Left ventricle myocardium inferior (tissue), 1 donor: Measurements from ENCODE around the gene GNAI3. TPM values are rescaled to one million over a fixed set of nuclear protein-coding genes. Genes with fewer than 3 reads are reported as not detected.
A peak's percentile ranks its signal among the peaks of the same experiment; 100 is the strongest.

Experiments used
- DNase-seq: peaks from one replicate; pipeline ENCODE4 v3.0.0-alpha.2; 2020
- H3K27ac ChIP-seq: fragments of 200-600 bp; replicated peaks from 2 replicates; pipeline ENCODE4 v1.8.0; 2021
- H3K27me3 ChIP-seq: fragments of 200-600 bp; 2 replicates; pipeline ENCODE4 v1.8.0; 2021; ENCODE audit warnings: low read depth
- H3K36me3 ChIP-seq: fragments of 200-600 bp; 2 replicates; pipeline ENCODE4 v1.8.0; 2021
- H3K4me1 ChIP-seq: fragments of 200-600 bp; 2 replicates; pipeline ENCODE4 v1.8.0; 2021
- H3K4me3 ChIP-seq: fragments of 200-600 bp; 2 replicates; pipeline ENCODE4 v1.8.0; 2021; ENCODE audit warnings: mild to moderate bottlenecking, moderate library complexity
- H3K9me3 ChIP-seq: fragments of 200-600 bp; replicated peaks from 2 replicates; pipeline ENCODE4 v1.8.0; 2021
- intact Hi-C: fragments of 100-400 bp; cut with micrococcal nuclease; formaldehyde crosslinking; loops from one replicate; pipeline ENCODE4 v1.11.0; 2022
- total RNA-seq: library from RNA; stranded (reverse); fragmentation: NEBNext Ultra II Directional; extraction: Animal tissue kit (Norgen Biotek cat#: 25700); gene quantifications from one replicate; pipeline ENCODE4 v1.2.1, GENCODE V29; 2021
- TF ChIP-seq, protein P1 (sequence below): fragments of 200-600 bp; IDR thresholded peaks from 2 replicates; pipeline ENCODE4 v1.8.0; 2021; ENCODE audit warnings: antibody characterized with exemption, mild to moderate bottlenecking, borderline replicate concordance
- donor health status: DM: no; HTN: yes; CAD: no; lungs with severe emphysema.

The GNAI3 gene
- total RNA-seq, 1 donor from 2014 or later: 2.0 TPM

DNA sequence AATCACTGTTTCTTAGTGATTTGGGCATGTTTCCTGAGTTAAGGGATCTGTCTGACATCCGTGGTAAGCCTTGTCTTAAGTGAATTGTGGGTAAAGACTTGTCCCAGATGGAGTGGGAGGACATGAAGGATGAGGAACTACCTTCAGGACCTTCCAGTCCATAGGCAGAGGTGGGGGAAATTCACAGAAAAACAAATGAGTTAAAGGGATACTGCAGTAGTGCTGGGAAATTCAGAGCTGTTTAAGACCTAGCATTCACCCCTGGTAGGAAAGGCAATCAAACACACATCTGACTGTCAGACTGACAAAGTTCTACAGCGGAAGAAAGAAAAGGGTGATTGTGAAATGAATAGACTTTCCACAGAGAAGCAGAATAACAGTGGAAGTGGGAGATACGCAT lies 68.0 kb downstream of the GNAI3 start:
- Histone ChIP-seq H3K4me1 (peaks cover 33% of the 10 kb centered on the region), H3K9me3 (no peaks in the 10 kb centered on the region), H3K27me3 (no peaks in the 10 kb centered on the region), H3K4me3 (no peak overlapping the region), H3K36me3 (no peaks in the 10 kb centered on the region), H3K27ac (peak overlapping the region; percentile 46)
- TF ChIP-seq, protein P1, sequence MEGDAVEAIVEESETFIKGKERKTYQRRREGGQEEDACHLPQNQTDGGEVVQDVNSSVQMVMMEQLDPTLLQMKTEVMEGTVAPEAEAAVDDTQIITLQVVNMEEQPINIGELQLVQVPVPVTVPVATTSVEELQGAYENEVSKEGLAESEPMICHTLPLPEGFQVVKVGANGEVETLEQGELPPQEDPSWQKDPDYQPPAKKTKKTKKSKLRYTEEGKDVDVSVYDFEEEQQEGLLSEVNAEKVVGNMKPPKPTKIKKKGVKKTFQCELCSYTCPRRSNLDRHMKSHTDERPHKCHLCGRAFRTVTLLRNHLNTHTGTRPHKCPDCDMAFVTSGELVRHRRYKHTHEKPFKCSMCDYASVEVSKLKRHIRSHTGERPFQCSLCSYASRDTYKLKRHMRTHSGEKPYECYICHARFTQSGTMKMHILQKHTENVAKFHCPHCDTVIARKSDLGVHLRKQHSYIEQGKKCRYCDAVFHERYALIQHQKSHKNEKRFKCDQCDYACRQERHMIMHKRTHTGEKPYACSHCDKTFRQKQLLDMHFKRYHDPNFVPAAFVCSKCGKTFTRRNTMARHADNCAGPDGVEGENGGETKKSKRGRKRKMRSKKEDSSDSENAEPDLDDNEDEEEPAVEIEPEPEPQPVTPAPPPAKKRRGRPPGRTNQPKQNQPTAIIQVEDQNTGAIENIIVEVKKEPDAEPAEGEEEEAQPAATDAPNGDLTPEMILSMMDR: no peak
- DNase-seq: no peak
- intact Hi-C loops: no loop called here

DNA sequence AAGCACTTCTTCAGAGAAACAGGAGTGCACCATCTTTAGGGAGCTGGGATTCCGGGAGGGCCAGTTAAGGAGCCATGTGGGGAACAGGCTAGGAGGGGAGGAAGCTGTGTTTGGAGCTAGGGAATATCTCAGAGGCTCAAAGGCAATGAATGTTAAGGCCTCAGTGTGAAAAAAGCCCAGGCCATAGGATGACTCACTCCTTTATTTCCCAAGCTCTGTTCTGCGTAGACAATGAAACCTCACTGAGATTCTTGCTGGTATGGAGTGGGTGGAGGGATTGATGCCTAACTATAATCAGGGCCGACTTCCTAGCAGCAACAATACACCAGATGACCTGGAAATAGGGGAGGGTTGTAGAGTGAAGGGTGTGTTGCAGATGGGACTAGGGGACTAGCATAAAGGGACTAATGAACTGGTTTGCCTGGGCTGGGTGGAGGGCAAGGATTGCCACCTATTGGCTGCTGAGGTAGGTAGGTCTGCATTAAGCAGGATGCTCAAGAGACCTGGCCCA lies 68.9 kb downstream of the GNAI3 start:
- intact Hi-C loops: no loop called here

DNA sequence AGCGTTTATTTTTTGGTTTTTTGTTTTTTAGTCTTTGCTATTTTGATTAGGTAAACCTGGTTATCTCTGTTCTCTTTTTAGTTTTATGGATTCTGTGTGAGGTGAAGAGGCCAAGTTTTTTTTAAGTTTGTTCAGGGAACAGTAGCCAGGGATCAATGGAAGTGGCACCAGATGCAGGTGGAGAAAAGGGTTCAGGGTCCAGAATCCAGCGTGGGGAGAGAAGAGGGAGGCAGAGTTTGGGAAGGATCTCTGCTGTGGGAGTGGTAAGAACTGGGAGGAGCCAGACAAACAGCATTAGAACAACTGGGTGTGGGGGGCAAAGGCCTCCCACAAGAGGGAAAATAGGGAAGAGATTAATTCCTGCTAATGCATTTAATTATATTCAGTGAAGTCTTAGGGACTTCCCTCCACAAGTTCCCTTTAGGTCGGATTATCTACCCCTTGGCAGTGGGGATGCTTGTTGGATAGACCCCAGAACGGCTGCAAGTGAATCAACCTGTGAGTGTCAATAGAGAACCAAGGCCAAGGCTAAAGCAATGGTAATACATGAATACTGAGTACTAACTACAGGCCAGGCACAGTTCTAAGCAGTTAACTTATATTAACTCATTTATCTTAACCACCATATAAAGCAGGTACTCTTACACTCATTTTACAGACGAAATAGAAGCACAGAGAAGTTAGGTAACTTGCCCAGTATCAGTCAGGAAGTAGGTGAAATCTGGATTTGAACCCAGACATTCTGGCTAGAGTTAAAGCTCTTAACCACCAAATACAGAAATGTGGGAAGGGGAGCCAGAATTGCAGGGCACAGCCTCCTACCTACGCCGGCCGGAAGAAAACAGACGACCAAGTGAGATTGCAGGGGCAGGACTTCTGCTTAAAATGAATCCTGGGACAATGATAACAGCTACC lies 70.5 kb downstream of the GNAI3 start:
- Histone ChIP-seq H3K4me3 (peak overlapping the region; percentile 85), H3K27me3 (no peaks in the 10 kb centered on the region), H3K4me1 (peaks cover 52% of the 10 kb centered on the region), H3K27ac (peak overlapping the region; percentile 87), H3K9me3 (no peaks in the 10 kb centered on the region), H3K36me3 (no peaks in the 10 kb centered on the region)
- intact Hi-C loops: no loop called here
- TF ChIP-seq, protein P1: no peak
- DNase-seq: no peak

More for the DNA sequence above, 68.9 kb downstream of the GNAI3 start:
- DNase-seq: no peak
- Histone ChIP-seq H3K27ac (peak overlapping the region; percentile 36), H3K4me1 (peaks cover 43% of the 10 kb centered on the region), H3K36me3 (no peaks in the 10 kb centered on the region), H3K4me3 (no peak overlapping the region), H3K9me3 (no peaks in the 10 kb centered on the region), H3K27me3 (no peaks in the 10 kb centered on the region)
- TF ChIP-seq, protein P1: no peak

DNA sequence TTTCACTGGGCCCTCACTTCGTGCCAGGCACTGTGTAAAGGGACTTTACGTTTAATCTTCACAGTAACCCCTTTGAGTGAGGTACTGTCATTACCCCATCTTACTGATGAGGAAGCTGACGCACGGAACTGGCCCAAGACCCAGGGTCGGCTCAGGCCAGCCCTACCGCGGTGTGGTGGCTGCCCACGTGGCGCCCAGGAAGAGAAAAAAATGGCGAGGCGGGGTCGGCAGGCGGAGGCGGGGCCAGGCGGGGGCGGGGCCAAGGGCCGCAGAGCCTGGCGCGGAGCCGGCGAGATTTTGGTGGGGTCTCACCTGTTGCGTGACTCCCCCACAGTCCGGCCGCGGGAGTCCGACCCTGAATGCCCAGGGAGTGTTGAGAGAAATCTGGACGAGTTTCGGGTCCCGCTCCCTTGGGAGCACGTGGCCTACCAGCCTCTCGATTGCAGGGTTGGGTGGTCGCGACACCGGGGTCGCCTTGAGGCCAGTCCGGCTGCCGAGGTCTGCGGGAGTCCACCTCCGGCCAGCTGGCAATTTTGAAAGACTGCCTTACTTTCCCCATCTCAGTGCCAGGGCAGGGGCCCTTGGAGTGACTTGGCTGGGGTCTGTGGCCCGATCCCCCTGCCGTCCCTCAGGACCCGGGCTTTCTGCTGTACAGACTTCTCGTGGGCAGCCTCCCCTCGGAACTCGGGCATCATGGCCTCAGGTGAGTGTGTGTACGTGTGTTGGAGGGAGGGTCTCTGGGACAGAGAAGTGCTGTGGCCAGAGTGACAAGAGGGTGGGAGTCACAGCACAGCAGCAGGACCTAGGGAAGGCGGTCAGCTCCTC lies 71.4 kb downstream of the GNAI3 start, which contains the start of the genes AMPD2 and GNAT2:
Gene AMPD2, plus strand, starts transcription at position 262 of the 825 bp plus-strand sequence. CDS start 1,339 bp downstream, outside the sequence.
Gene GNAT2, minus strand, starts transcription at position 41 of the 825 bp plus-strand sequence. CDS start 6,746 bp downstream, outside the sequence.
- Histone ChIP-seq H3K36me3 (no peaks in the 10 kb centered on the region), H3K27ac (peak within 1 kb of the TSS; percentile 87), H3K27me3 (no peaks in the 10 kb centered on the region), H3K9me3 (no peaks in the 10 kb centered on the region), H3K4me1 (peaks cover 59% of the 10 kb centered on the region), H3K4me3 (peak within 1 kb of the TSS; percentile 85)
- intact Hi-C loops: no loop called here
- TF ChIP-seq, protein P1: no peak
- peak; percentile 84 for DNase-seq

DNA sequence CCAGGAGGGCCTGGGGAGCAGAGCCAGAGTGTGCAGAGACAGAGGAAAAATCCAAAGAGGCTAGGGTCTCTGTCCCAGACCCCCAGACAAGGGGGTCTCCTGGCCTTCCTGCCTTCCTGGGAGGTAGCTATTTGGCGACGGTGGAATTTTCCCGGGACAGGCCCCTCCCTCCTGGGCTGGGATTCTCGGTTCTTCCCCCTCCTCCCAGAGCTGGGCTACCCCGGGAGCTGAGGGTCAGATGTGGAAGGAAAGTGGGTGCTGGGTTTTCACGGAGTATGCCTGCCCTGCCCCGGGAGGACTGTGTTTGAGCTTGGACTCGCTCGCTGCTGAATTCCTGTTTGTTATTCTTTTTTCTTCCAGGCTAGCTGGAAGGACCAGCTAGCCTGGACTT lies 72.0 kb downstream of the GNAI3 start:
- H3K4me3 ChIP-seq: peak overlapping the region; percentile 85
- no peaks in the 10 kb centered on the region for H3K36me3 ChIP-seq
- no peaks in the 10 kb centered on the region for H3K27me3 ChIP-seq
- peaks cover 65% of the 10 kb centered on the region for H3K4me1 ChIP-seq
- DNase-seq: no peak
- TF ChIP-seq, protein P1: no peak
- intact Hi-C loops: no loop called here
- no peaks in the 10 kb centered on the region for H3K9me3 ChIP-seq
- H3K27ac ChIP-seq: peak overlapping the region; percentile 87
